AG04450 (cell line): ENCODE data around the gene NDNF. TPM values are rescaled to one million over a fixed set of nuclear protein-coding genes. Genes with fewer than 3 reads are reported as not detected.

Experiments
- CTCF ChIA-PET: fragments of 300-600, 350-600 bp; formaldehyde crosslinking; extraction: SDS; loops from one replicate; lab custom pipeline; 2022; ENCODE audit warnings: antibody characterized with exemption, inconsistent platforms; lab: Charles Lee
- POLR2A ChIA-PET: fragments of 350-600 bp; formaldehyde crosslinking; extraction: SDS; loops from one replicate; lab custom pipeline; 2021; ENCODE audit warnings: antibody characterized with exemption, inconsistent platforms; lab: Yijun Ruan, JAX
- DNase-seq: peaks from one replicate; pipeline ENCODE4 v3.0.0-alpha.2; 2011; ENCODE audit warnings: low read depth, low spot score
- H3K27ac ChIP-seq: one replicate; pipeline ENCODE4 v1.5.1; 2012; ENCODE audit warnings: low read depth, low read length, control low read depth
- H3K27me3 ChIP-seq: one replicate; pipeline ENCODE4 v1.6.0; 2012; ENCODE audit warnings: low read length; ENCODE audit not compliant: control insufficient read depth, insufficient read depth
- H3K4me3 ChIP-seq: 2 replicates; pipeline ENCODE4 v1.5.1; 2011; ENCODE audit warnings: mild to moderate bottlenecking, low read depth, low read length, control low read depth
- H3K9me3 ChIP-seq: 2 replicates; pipeline ENCODE4 v1.5.1; 2012; ENCODE audit warnings: low read length; ENCODE audit not compliant: control insufficient read depth, insufficient read depth
- CTCF ChIP-seq: IDR thresholded peaks from 2 replicates; pipeline ENCODE4 v1.5.1; 2011; ENCODE audit warnings: low read depth, low read length, control low read depth, inconsistent platforms
- polyA plus RNA-seq: library from polyadenylated mRNA; depleted of rRNA; stranded (reverse); fragments of >200 nt; gene quantifications from 2 replicates; pipeline ENCODE4 v1.2.3, GENCODE V29; 2011

The NDNF gene
- polyA plus RNA-seq, 1 experiment, result not detected

DNA sequence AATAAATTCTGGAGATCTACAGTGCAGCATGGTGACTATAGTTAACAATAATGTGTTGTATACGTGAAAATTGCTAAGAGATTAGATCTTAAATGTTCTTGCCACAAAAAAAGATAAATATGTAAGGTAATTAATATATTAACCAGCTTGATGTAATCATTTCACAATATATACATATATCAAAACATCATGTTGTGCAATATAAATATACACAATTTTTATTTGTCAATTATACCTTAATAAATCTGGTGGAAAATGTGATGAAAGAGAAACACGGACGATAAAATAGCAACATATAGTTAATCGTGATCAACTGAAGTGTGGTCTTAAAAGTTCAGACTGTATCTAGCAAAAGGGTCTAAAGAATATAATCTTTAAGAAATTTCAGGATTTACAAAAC, 16.5 kb upstream of the NDNF start:
- TF ChIP-seq CTCF, result no peak
- CTCF ChIA-PET, result no interaction called here
- Histone ChIP-seq H3K9me3 (no peaks in the 10 kb centered on the region), H3K27ac (no peak overlapping the region), H3K4me3 (no peak overlapping the region), H3K27me3 (no peaks in the 10 kb centered on the region)
- POLR2A ChIA-PET, result no interaction called here
- DNase-seq, result no peak

GRCh38 chr4:121079376-121079775, 7.0 kb upstream of the NDNF start:
- ChIA-PET CTCF (no interaction called here), POLR2A (no interaction called here)
- no peak for DNase-seq
- no peak overlapping the region for H3K27ac ChIP-seq
- peaks cover 9% of the 10 kb centered on the region for H3K27me3 ChIP-seq
- TF ChIP-seq CTCF, result no peak
- H3K9me3 ChIP-seq, result no peaks in the 10 kb centered on the region
- no peak overlapping the region for H3K4me3 ChIP-seq

DNA sequence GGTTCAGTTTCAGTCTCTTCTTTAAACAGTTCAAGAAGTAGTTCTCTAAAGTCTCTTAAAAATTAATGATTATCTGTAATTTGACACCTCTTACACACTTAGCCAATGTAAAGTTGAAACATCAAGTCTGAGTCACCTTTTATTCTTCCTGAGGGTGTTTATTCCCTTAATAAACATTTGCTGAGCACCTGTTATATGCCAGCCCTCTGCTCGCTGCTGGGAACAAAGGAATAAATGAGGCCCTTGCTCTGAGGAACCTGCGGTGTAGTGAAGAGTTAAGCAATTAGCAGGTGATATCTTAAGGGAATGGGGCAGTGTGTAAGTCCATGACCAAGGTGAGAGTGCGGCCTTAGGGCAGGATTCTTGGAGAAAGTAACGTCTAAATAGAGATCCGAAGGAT, 5.2 kb upstream of the NDNF start:
- CTCF ChIA-PET, result no interaction called here

GRCh38 chr4:121076416-121076815, 4.1 kb upstream of the NDNF start:
- peaks cover 2% of the 10 kb centered on the region for H3K9me3 ChIP-seq
- H3K27ac ChIP-seq, result no peak overlapping the region
- H3K4me3 ChIP-seq, result no peak overlapping the region
- POLR2A ChIA-PET, result no interaction called here
- no peak for DNase-seq
- peaks cover 34% of the 10 kb centered on the region for H3K27me3 ChIP-seq
- TF ChIP-seq CTCF, result no peak
- CTCF ChIA-PET, result no interaction called here

More for the DNA sequence above, 5.2 kb upstream of the NDNF start:
- POLR2A ChIA-PET, result no interaction called here
- Histone ChIP-seq H3K4me3 (no peak overlapping the region), H3K9me3 (no peaks in the 10 kb centered on the region), H3K27me3 (peaks cover 26% of the 10 kb centered on the region), H3K27ac (no peak overlapping the region)
- no peak for DNase-seq
- TF ChIP-seq CTCF, result no peak

DNA sequence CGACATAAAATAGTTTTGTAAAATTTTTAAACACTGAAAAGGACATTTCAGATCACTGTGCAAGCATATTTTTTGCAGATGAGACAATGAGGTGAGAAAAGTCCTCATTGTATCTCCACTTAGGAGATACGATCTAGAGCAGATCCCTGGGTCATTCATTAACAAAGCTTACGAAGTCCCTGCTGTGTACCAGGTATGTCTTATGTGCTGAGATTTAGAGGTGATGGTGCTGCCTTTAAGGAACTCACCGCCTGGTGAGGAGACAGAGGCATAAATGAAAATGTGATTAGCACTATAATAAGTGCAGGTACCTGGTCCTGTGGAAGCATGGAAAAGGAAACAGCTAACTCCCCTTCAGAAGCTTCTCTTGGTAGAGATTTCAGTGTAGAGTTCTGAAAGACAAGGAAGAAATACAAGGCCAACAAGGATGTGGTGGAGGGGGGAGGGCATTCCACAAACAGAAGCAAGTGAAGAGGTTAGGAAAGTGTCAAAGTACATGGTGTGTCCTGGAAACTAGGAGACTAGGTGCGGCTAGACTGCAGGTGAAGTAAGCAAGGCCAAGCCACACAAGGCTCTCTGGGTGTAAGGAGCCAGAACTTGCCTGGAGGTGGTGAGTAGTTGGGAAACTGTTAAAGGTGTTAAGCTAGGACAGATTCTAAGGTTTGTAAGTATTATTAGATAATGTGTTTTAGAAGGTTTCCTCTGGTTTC, 1.5 kb upstream of the NDNF start:
- no peak for TF ChIP-seq CTCF
- no peak for DNase-seq
- Histone ChIP-seq H3K9me3 (peaks cover 2% of the 10 kb centered on the region), H3K27me3 (peaks cover 48% of the 10 kb centered on the region), H3K4me3 (no peak overlapping the region), H3K27ac (no peak overlapping the region)
- POLR2A ChIA-PET, result no interaction called here
- CTCF ChIA-PET, result no interaction called here
